Measurements from ENCODE around the gene XRCC1.
A peak's percentile ranks its signal among the peaks of the same experiment; 100 is the strongest.

XRCC1 gene

DNA sequence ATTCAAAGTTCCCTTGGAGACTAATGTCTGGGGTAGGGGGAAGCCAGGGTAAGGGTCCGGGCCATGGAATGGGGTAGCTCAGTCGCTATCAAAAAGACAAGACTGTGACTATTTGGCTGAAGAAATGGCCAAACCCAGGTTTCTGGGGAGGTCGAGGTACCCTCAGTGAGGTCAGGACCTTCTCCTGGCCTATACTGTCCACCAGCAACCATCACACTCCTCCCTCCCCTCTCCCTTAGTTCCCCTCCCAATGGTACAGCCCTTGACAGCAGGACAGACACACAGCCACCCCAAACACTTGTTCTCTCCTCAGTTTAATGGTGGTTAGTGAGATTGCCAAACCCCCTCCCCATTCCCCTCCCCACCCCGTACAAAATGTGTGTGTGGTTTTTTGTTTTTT lies 46.7 kb upstream of the XRCC1 start:
- Histone ChIP-seq H4K8ac (ENCODE audit: low read depth, low read length) (no peak overlapping the region), H3K4me2 (ENCODE audit: insufficient read depth, low read length, poor library complexity, severe bottlenecking) (no peak overlapping the region), H2BK120ac (ENCODE audit: low read depth, low read length) (no peak overlapping the region), H3K79me1 (ENCODE audit: low read depth, low read length) (no peaks in the 10 kb centered on the region), H2BK15ac (ENCODE audit: low read length) (no peak overlapping the region), H3K9me3 (replicated peaks in 1 of 2; ENCODE audit: control insufficient read depth in 2 of 2, insufficient read depth in 1 of 2, low read depth in 1 of 2, low read length in 2 of 2) (peaks cover 0 to 2% of the 10 kb centered on the region in 2 donors), H3K14ac (ENCODE audit: low read length) (no peak overlapping the region), H2AK5ac (ENCODE audit: low read depth, low read length) (no peak overlapping the region), H2BK5ac (ENCODE audit: low read length) (no peak overlapping the region), H3K27me3 (ENCODE audit: control insufficient read depth in 3 of 3, insufficient read depth in 3 of 3, low read depth in 1 of 3, low read length in 3 of 3) (no peaks in the 10 kb centered on the region), H3K18ac (ENCODE audit: low read length) (no peak overlapping the region), H3K9ac (ENCODE audit: low read depth, low read length, poor library complexity) (no peak overlapping the region), H4K91ac (ENCODE audit: low read depth, low read length, poor library complexity) (no peak overlapping the region), H3K36me3 (replicated peaks in 1 of 2; ENCODE audit: control insufficient read depth in 2 of 2, insufficient read depth in 2 of 2, low read length in 2 of 2) (peaks cover 30 to 50% of the 10 kb centered on the region in 2 donors), H2AFZ (ENCODE audit: low read length) (no peak overlapping the region), H3K27ac (replicated peaks; ENCODE audit: low read length) (no peak overlapping the region), H3K23ac (ENCODE audit: low read depth, low read length, poor library complexity) (no peak overlapping the region), H3K4me3 (ENCODE audit: low read length in 2 of 2) (no peak overlapping the region), H2BK12ac (ENCODE audit: low read length) (no peak overlapping the region), H3K4me1 (ENCODE audit: control insufficient read depth in 2 of 2, insufficient read depth in 1 of 2, low read depth in 1 of 2, low read length in 2 of 2) (peaks cover 3 to 10% of the 10 kb centered on the region in 2 donors), H3K4ac (ENCODE audit: low read length) (no peak overlapping the region)
- no CpG with 5 or more reads among the region's 4 CpGs for WGBS, 2 donors (ENCODE audit: extremely low coverage in 2 of 2, insufficient read length in 2 of 2, insufficient replicate concordance in 1 of 2)
- DNase-seq (ENCODE audit: low spot score), result no peak

DNA sequence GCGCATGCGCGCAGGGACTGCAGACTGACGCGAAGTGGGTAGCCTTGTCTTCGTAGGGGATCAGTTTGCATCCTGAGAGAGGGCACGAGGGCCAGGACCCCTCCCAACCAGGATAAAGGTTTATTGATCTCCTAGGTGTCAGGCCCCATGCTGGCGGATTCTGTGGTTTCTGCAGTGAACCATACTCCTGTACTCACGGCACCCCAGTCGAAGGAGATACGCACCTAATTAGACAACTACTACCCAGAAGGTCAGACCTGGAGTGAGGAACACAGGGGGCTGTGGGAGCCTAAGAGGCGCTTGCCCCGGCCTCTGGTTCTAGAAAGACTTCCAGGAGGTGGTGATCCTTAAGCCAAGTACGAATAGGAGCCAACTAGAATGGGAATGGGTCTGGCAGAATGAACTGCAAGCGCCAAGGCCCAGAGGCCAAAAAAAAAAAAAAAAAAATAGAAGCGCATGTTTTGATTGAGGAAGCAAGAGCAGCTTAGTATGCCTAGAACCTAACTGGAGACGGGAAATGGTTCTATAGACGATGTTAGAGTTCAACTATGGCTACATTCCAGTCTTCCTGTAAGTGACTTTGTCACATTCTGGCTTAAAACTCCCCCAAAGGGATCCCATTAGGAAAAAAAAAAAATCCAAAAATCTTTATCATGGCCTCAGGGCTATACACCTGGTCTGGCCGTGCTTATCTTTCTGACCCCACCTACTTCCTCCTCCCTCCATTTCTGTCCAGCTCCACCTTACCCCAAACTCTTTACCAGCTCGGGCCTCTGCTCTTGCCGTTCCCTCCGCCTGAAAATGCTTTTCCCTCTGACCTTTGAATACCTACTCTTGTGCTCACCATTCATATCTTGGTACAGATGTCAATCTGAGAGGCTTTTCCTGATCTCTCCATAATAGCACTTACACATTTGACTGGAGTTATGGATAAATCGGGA lies 45.0 kb upstream of the XRCC1 start:
- Histone ChIP-seq H2BK12ac (ENCODE audit: low read length) (no peak overlapping the region), H3K4ac (ENCODE audit: low read length) (no peak overlapping the region), H3K4me1 (ENCODE audit: control insufficient read depth in 2 of 2, insufficient read depth in 1 of 2, low read depth in 1 of 2, low read length in 2 of 2) (peaks cover 3 to 10% of the 10 kb centered on the region in 2 donors), H3K4me2 (ENCODE audit: insufficient read depth, low read length, poor library complexity, severe bottlenecking) (peak overlapping the region; percentile 55), H3K9me3 (replicated peaks in 1 of 2; ENCODE audit: control insufficient read depth in 2 of 2, insufficient read depth in 1 of 2, low read depth in 1 of 2, low read length in 2 of 2) (peaks cover 0 to 2% of the 10 kb centered on the region in 2 donors), H3K23ac (ENCODE audit: low read depth, low read length, poor library complexity) (no peak overlapping the region), H3K9ac (ENCODE audit: low read depth, low read length, poor library complexity) (no peak overlapping the region), H2AFZ (ENCODE audit: low read length) (peak overlapping the region; percentile 82), H3K4me3 (ENCODE audit: low read length in 2 of 2) (peak overlapping the region; percentile 63 to 68), H2BK15ac (ENCODE audit: low read length) (no peak overlapping the region), H4K91ac (ENCODE audit: low read depth, low read length, poor library complexity) (no peak overlapping the region), H3K36me3 (replicated peaks in 1 of 2; ENCODE audit: control insufficient read depth in 2 of 2, insufficient read depth in 2 of 2, low read length in 2 of 2) (peaks cover 16 to 44% of the 10 kb centered on the region in 2 donors), H3K18ac (ENCODE audit: low read length) (no peak overlapping the region), H2BK120ac (ENCODE audit: low read depth, low read length) (no peak overlapping the region), H2AK5ac (ENCODE audit: low read depth, low read length) (no peak overlapping the region), H3K14ac (ENCODE audit: low read length) (no peak overlapping the region), H4K8ac (ENCODE audit: low read depth, low read length) (no peak overlapping the region), H3K27ac (replicated peaks; ENCODE audit: low read length) (peak overlapping the region; percentile 99), H2BK5ac (ENCODE audit: low read length) (peak overlapping the region; percentile 97), H3K79me1 (ENCODE audit: low read depth, low read length) (peaks cover 2% of the 10 kb centered on the region), H3K27me3 (ENCODE audit: control insufficient read depth in 3 of 3, insufficient read depth in 3 of 3, low read depth in 1 of 3, low read length in 3 of 3) (no peaks in the 10 kb centered on the region)
- DNase-seq (ENCODE audit: low spot score), result no peak
- no CpG with 5 or more reads among the region's 23 CpGs for WGBS, 2 donors (ENCODE audit: extremely low coverage in 2 of 2, insufficient read length in 2 of 2, insufficient replicate concordance in 1 of 2)

DNA sequence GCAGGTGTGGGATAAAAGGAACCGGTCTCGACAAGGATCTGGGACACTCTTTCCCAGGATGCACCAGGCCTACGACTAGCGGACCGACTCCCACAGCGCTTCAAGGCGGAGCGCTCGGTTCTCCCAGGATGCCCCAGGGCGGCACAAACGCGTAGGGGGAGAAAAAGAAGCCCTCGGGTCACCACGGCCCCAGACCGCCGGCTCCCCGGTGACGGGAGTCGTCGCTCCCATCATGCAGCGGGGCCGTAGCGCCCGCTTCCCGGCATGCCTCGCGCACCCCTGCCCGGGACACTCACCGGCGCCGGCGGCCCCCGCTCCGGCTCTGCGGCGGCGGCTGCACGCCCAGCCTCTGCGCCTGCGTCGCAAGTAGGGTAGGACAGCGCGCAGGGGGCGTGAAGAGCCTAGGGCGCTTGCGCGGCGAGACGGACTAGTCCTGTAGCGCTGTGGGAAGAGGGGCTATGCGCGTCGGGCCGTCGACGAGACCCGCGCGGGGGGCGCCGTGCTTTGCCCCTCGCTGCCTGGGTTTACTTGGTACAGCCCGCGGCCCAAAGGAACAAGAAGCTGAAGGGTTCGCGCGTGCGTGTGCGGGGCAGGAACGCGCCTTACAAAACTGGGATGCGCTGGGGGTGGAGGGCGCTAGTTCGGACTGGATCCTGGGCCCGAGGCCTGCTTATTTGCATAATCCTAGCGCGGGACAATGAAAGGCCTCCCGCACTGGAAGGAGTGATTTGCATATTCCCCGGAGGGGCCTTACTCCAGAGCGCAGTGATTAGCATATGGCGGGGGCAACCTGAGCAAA lies 44.1 kb upstream of the XRCC1 start, which contains the start of gene ZNF428:
Gene ZNF428 (minus strand): TSS at position 368 of the 799 bp plus-strand sequence. CDS start 5,325 bp downstream, outside the sequence.
- H4K8ac ChIP-seq (ENCODE audit: low read depth, low read length), result peak within 1 kb of the TSS; percentile 94
- peak within 1 kb of the TSS; percentile 98 for H3K4ac ChIP-seq (ENCODE audit: low read length)
- H2AK5ac ChIP-seq (ENCODE audit: low read depth, low read length), result peak within 1 kb of the TSS; percentile 91
- H2BK120ac ChIP-seq (ENCODE audit: low read depth, low read length), result peak within 1 kb of the TSS; percentile 93
- H3K9me3 ChIP-seq (replicated peaks in 1 of 2; ENCODE audit: control insufficient read depth in 2 of 2, insufficient read depth in 1 of 2, low read depth in 1 of 2, low read length in 2 of 2), result peaks cover 0 to 2% of the 10 kb centered on the region in 2 donors
- H3K18ac ChIP-seq (ENCODE audit: low read length), result peak within 1 kb of the TSS; percentile 99
- peak within 1 kb of the TSS; percentile 78 for H3K4me2 ChIP-seq (ENCODE audit: insufficient read depth, low read length, poor library complexity, severe bottlenecking)
- H3K79me1 ChIP-seq (ENCODE audit: low read depth, low read length), result peaks cover 6% of the 10 kb centered on the region
- H3K9ac ChIP-seq (ENCODE audit: low read depth, low read length, poor library complexity), result peak within 1 kb of the TSS; percentile 99
- H2BK5ac ChIP-seq (ENCODE audit: low read length), result peak within 1 kb of the TSS; percentile 97
- no peak within 1 kb of the TSS for H2BK12ac ChIP-seq (ENCODE audit: low read length)
- peaks cover 14 to 42% of the 10 kb centered on the region in 2 donors for H3K36me3 ChIP-seq (replicated peaks in 1 of 2; ENCODE audit: control insufficient read depth in 2 of 2, insufficient read depth in 2 of 2, low read length in 2 of 2)
- H4K91ac ChIP-seq (ENCODE audit: low read depth, low read length, poor library complexity), result peak within 1 kb of the TSS; percentile 99
- peak within 1 kb of the TSS; percentile 76 for H2BK15ac ChIP-seq (ENCODE audit: low read length)
- peak within 1 kb of the TSS; percentile 82 for H2AFZ ChIP-seq (ENCODE audit: low read length)
- peak; percentile 96 for DNase-seq (ENCODE audit: low spot score)
- peaks cover 3 to 10% of the 10 kb centered on the region in 2 donors for H3K4me1 ChIP-seq (ENCODE audit: control insufficient read depth in 2 of 2, insufficient read depth in 1 of 2, low read depth in 1 of 2, low read length in 2 of 2)
- peak within 1 kb of the TSS; percentile 99 for H3K27ac ChIP-seq (replicated peaks; ENCODE audit: low read length)
- WGBS, 2 donors (ENCODE audit: extremely low coverage in 2 of 2, insufficient read length in 2 of 2, insufficient replicate concordance in 1 of 2), result no CpG with 5 or more reads among the region's 81 CpGs
- H3K14ac ChIP-seq (ENCODE audit: low read length), result peak within 1 kb of the TSS; percentile 99
- peak within 1 kb of the TSS; percentile 68 to 82 for H3K4me3 ChIP-seq (ENCODE audit: low read length in 2 of 2)
- peak within 1 kb of the TSS; percentile 99 for H3K23ac ChIP-seq (ENCODE audit: low read depth, low read length, poor library complexity)
- H3K27me3 ChIP-seq (ENCODE audit: control insufficient read depth in 3 of 3, insufficient read depth in 3 of 3, low read depth in 1 of 3, low read length in 3 of 3), result no peaks in the 10 kb centered on the region
